ENCODE measurements around the gene SRPX2.

SRPX2 gene

GRCh38 chrX:100681599-100681998, 37.6 kb downstream of the SRPX2 start:
- no peak overlapping the region for H3K4me3 ChIP-seq (ENCODE audit: low read length)
- H3K27me3 ChIP-seq (ENCODE audit: insufficient read depth, low read length) = no peaks in the 10 kb centered on the region
- H3K9me3 ChIP-seq (ENCODE audit: insufficient read depth, low read depth, low read length) = no peaks in the 10 kb centered on the region
- no peak overlapping the region for H3K27ac ChIP-seq (ENCODE audit: low read length)
- no peak overlapping the region for H3K9ac ChIP-seq (ENCODE audit: low read depth, low read length)
- no peaks in the 10 kb centered on the region for H3K4me1 ChIP-seq (ENCODE audit: insufficient read depth, low read length)
- H3K36me3 ChIP-seq (ENCODE audit: insufficient read depth, low read depth, low read length) = no peaks in the 10 kb centered on the region

- Histone ChIP-seq H3K4me3 (ENCODE audit: low read length) (no peak overlapping the region), H3K27ac (ENCODE audit: low read length) (no peak overlapping the region)
Observed at GRCh38 chrX:100682939-100683338, 38.9 kb downstream of the SRPX2 start.

GRCh38 chrX:100685284-100685996, 41.4 kb downstream of the SRPX2 start:
- Histone ChIP-seq H3K4me3 (ENCODE audit: low read length) (no peak overlapping the region), H3K4me1 (ENCODE audit: insufficient read depth, low read length) (no peaks in the 10 kb centered on the region), H3K9me3 (ENCODE audit: insufficient read depth, low read depth, low read length) (no peaks in the 10 kb centered on the region), H3K36me3 (ENCODE audit: insufficient read depth, low read depth, low read length) (no peaks in the 10 kb centered on the region), H3K27ac (ENCODE audit: low read length) (no peak overlapping the region), H3K27me3 (ENCODE audit: insufficient read depth, low read length) (no peaks in the 10 kb centered on the region), H3K9ac (ENCODE audit: low read depth, low read length) (no peak overlapping the region)

More at GRCh38 chrX:100682939-100683338, 38.9 kb downstream of the SRPX2 start:
- Histone ChIP-seq H3K27me3 (ENCODE audit: insufficient read depth, low read length) (no peaks in the 10 kb centered on the region), H3K4me1 (ENCODE audit: insufficient read depth, low read length) (no peaks in the 10 kb centered on the region), H3K36me3 (ENCODE audit: insufficient read depth, low read depth, low read length) (no peaks in the 10 kb centered on the region), H3K9ac (ENCODE audit: low read depth, low read length) (no peak overlapping the region), H3K9me3 (ENCODE audit: insufficient read depth, low read depth, low read length) (no peaks in the 10 kb centered on the region)

GRCh38 chrX:100685997-100686305, 42.0 kb downstream of the SRPX2 start:
- no peaks in the 10 kb centered on the region for H3K36me3 ChIP-seq (ENCODE audit: insufficient read depth, low read depth, low read length)
- H3K27ac ChIP-seq (ENCODE audit: low read length) = no peak overlapping the region
- H3K9me3 ChIP-seq (ENCODE audit: insufficient read depth, low read depth, low read length) = no peaks in the 10 kb centered on the region
- no peak overlapping the region for H3K9ac ChIP-seq (ENCODE audit: low read depth, low read length)
- no peak overlapping the region for H3K4me3 ChIP-seq (ENCODE audit: low read length)
- H3K4me1 ChIP-seq (ENCODE audit: insufficient read depth, low read length) = no peaks in the 10 kb centered on the region
- H3K27me3 ChIP-seq (ENCODE audit: insufficient read depth, low read length) = no peaks in the 10 kb centered on the region

- Histone ChIP-seq H3K27me3 (ENCODE audit: insufficient read depth, low read length) (no peaks in the 10 kb centered on the region), H3K36me3 (ENCODE audit: insufficient read depth, low read depth, low read length) (no peaks in the 10 kb centered on the region), H3K27ac (ENCODE audit: low read length) (no peak overlapping the region), H3K4me1 (ENCODE audit: insufficient read depth, low read length) (no peaks in the 10 kb centered on the region), H3K9ac (ENCODE audit: low read depth, low read length) (no peak overlapping the region), H3K4me3 (ENCODE audit: low read length) (no peak overlapping the region), H3K9me3 (ENCODE audit: insufficient read depth, low read depth, low read length) (no peaks in the 10 kb centered on the region)
Observed at GRCh38 chrX:100687128-100687527, 43.1 kb downstream of the SRPX2 start.

GRCh38 chrX:100687546-100687945, 43.5 kb downstream of the SRPX2 start:
- H3K4me1 ChIP-seq (ENCODE audit: insufficient read depth, low read length) = no peaks in the 10 kb centered on the region
- no peak overlapping the region for H3K4me3 ChIP-seq (ENCODE audit: low read length)
- no peak overlapping the region for H3K9ac ChIP-seq (ENCODE audit: low read depth, low read length)
- no peaks in the 10 kb centered on the region for H3K36me3 ChIP-seq (ENCODE audit: insufficient read depth, low read depth, low read length)
- H3K27me3 ChIP-seq (ENCODE audit: insufficient read depth, low read length) = no peaks in the 10 kb centered on the region
- H3K9me3 ChIP-seq (ENCODE audit: insufficient read depth, low read depth, low read length) = no peaks in the 10 kb centered on the region
- no peak overlapping the region for H3K27ac ChIP-seq (ENCODE audit: low read length)

- no peaks in the 10 kb centered on the region for H3K36me3 ChIP-seq (ENCODE audit: insufficient read depth, low read depth, low read length)
- H3K9ac ChIP-seq (ENCODE audit: low read depth, low read length) = no peak overlapping the region
- no peaks in the 10 kb centered on the region for H3K4me1 ChIP-seq (ENCODE audit: insufficient read depth, low read length)
- H3K9me3 ChIP-seq (ENCODE audit: insufficient read depth, low read depth, low read length) = no peaks in the 10 kb centered on the region
- no peaks in the 10 kb centered on the region for H3K27me3 ChIP-seq (ENCODE audit: insufficient read depth, low read length)
- no peak overlapping the region for H3K27ac ChIP-seq (ENCODE audit: low read length)
- no peak overlapping the region for H3K4me3 ChIP-seq (ENCODE audit: low read length)
Observed at GRCh38 chrX:100695302-100695701, 51.3 kb downstream of the SRPX2 start.

- no peaks in the 10 kb centered on the region for H3K4me1 ChIP-seq (ENCODE audit: insufficient read depth, low read length)
- no peaks in the 10 kb centered on the region for H3K36me3 ChIP-seq (ENCODE audit: insufficient read depth, low read depth, low read length)
- H3K27me3 ChIP-seq (ENCODE audit: insufficient read depth, low read length) = no peaks in the 10 kb centered on the region
- no peak overlapping the region for H3K4me3 ChIP-seq (ENCODE audit: low read length)
- H3K9me3 ChIP-seq (ENCODE audit: insufficient read depth, low read depth, low read length) = no peaks in the 10 kb centered on the region
- no peak overlapping the region for H3K9ac ChIP-seq (ENCODE audit: low read depth, low read length)
- no peak overlapping the region for H3K27ac ChIP-seq (ENCODE audit: low read length)
Observed at GRCh38 chrX:100695991-100696390, 52.0 kb downstream of the SRPX2 start.

- H3K36me3 ChIP-seq (ENCODE audit: insufficient read depth, low read depth, low read length) = no peaks in the 10 kb centered on the region
- no peak overlapping the region for H3K27ac ChIP-seq (ENCODE audit: low read length)
- H3K27me3 ChIP-seq (ENCODE audit: insufficient read depth, low read length) = no peaks in the 10 kb centered on the region
- H3K9ac ChIP-seq (ENCODE audit: low read depth, low read length) = no peak overlapping the region
- no peaks in the 10 kb centered on the region for H3K4me1 ChIP-seq (ENCODE audit: insufficient read depth, low read length)
- H3K4me3 ChIP-seq (ENCODE audit: low read length) = no peak overlapping the region
- no peaks in the 10 kb centered on the region for H3K9me3 ChIP-seq (ENCODE audit: insufficient read depth, low read depth, low read length)
Observed at GRCh38 chrX:100696699-100697351, 52.8 kb downstream of the SRPX2 start.

GRCh38 chrX:100698551-100698950, 54.6 kb downstream of the SRPX2 start:
- Histone ChIP-seq H3K9me3 (ENCODE audit: insufficient read depth, low read depth, low read length) (no peaks in the 10 kb centered on the region), H3K4me3 (ENCODE audit: low read length) (no peak overlapping the region), H3K27ac (ENCODE audit: low read length) (no peak overlapping the region), H3K9ac (ENCODE audit: low read depth, low read length) (no peak overlapping the region), H3K27me3 (ENCODE audit: insufficient read depth, low read length) (no peaks in the 10 kb centered on the region), H3K36me3 (ENCODE audit: insufficient read depth, low read depth, low read length) (no peaks in the 10 kb centered on the region), H3K4me1 (ENCODE audit: insufficient read depth, low read length) (no peaks in the 10 kb centered on the region)

- no peak overlapping the region for H3K4me3 ChIP-seq (ENCODE audit: low read length)
- no peak overlapping the region for H3K27ac ChIP-seq (ENCODE audit: low read length)
- H3K36me3 ChIP-seq (ENCODE audit: insufficient read depth, low read depth, low read length) = no peaks in the 10 kb centered on the region
- H3K27me3 ChIP-seq (ENCODE audit: insufficient read depth, low read length) = no peaks in the 10 kb centered on the region
- H3K4me1 ChIP-seq (ENCODE audit: insufficient read depth, low read length) = no peaks in the 10 kb centered on the region
- no peak overlapping the region for H3K9ac ChIP-seq (ENCODE audit: low read depth, low read length)
- H3K9me3 ChIP-seq (ENCODE audit: insufficient read depth, low read depth, low read length) = no peaks in the 10 kb centered on the region
Observed at GRCh38 chrX:100700809-100701208, 56.8 kb downstream of the SRPX2 start.

GRCh38 chrX:100704581-100705203, 60.7 kb downstream of the SRPX2 start:
- Histone ChIP-seq H3K4me1 (ENCODE audit: insufficient read depth, low read length) (no peaks in the 10 kb centered on the region), H3K4me3 (ENCODE audit: low read length) (no peak overlapping the region), H3K9me3 (ENCODE audit: insufficient read depth, low read depth, low read length) (no peaks in the 10 kb centered on the region), H3K36me3 (ENCODE audit: insufficient read depth, low read depth, low read length) (no peaks in the 10 kb centered on the region), H3K27ac (ENCODE audit: low read length) (no peak overlapping the region), H3K9ac (ENCODE audit: low read depth, low read length) (no peak overlapping the region), H3K27me3 (ENCODE audit: insufficient read depth, low read length) (no peaks in the 10 kb centered on the region)
